ENCODE measurements around the gene PSME2. TPM values are rescaled to one million over a fixed set of nuclear protein-coding genes. Genes with fewer than 3 reads are reported as not detected.

Gene PSME2
- total RNA-seq, 1 experiment from 2014 or later, result 126 TPM

GRCh38 chr14:24143511-24143910 lies 2.9 kb downstream of the PSME2 start:
- H2BK5ac ChIP-seq (ENCODE audit: insufficient read length, low read length), result no peak overlapping the region
- peaks cover 7% of the 10 kb centered on the region for H3K79me1 ChIP-seq (ENCODE audit: insufficient read depth, low read depth, low read length, poor library complexity, severe bottlenecking)
- no peak overlapping the region for H3K27ac ChIP-seq (ENCODE audit: insufficient read length, low read depth, low read length)
- peaks cover 17 to 44% (median 43%) of the 10 kb centered on the region in 3 experiments for H3K36me3 Mint-ChIP-seq (ENCODE audit: insufficient read depth in 1 of 3, low read depth in 3 of 3)
- H4K5ac ChIP-seq (ENCODE audit: insufficient read length, low read depth, low read length), result no peak overlapping the region
- no peaks in the 10 kb centered on the region for H3K27me3 Mint-ChIP-seq (ENCODE audit: low read depth)
- no peak overlapping the region for H4K8ac ChIP-seq (replicated peaks; ENCODE audit: insufficient read length, low read depth, low read length)
- H3K23me2 ChIP-seq (ENCODE audit: insufficient read length, low read depth, low read length, poor library complexity, severe bottlenecking), result peaks cover 19% of the 10 kb centered on the region
- H3K9me3 ChIP-seq (ENCODE audit: control insufficient read depth, low read depth, low read length), result no peaks in the 10 kb centered on the region
- H3K4ac ChIP-seq (ENCODE audit: low read depth, low read length), result no peak overlapping the region
- H3K4me3 Mint-ChIP-seq, result no peak overlapping the region
- H3K18ac ChIP-seq (ENCODE audit: insufficient read length, low read depth, low read length), result no peak overlapping the region
- no peak for DNase-seq
- H3K9me3 Mint-ChIP-seq, result no peaks in the 10 kb centered on the region
- no peak for TF ChIP-seq CTCF (conservative IDR thresholded peaks at IDR 0.05)
- no peaks in the 10 kb centered on the region for H3K27me3 ChIP-seq (ENCODE audit: insufficient read depth, low read length)
- no peak overlapping the region for H3K23ac ChIP-seq (ENCODE audit: insufficient read length, low read depth, low read length)
- no peak overlapping the region for H2BK20ac ChIP-seq (ENCODE audit: low read depth, low read length, poor library complexity, severe bottlenecking)
- H2BK12ac ChIP-seq (ENCODE audit: insufficient read length, low read depth, low read length), result no peak overlapping the region
- peaks cover 30 to 33% of the 10 kb centered on the region in 2 experiments for H3K4me1 Mint-ChIP-seq
- no peak overlapping the region for H3K27ac Mint-ChIP-seq
- H2AFZ ChIP-seq (ENCODE audit: low read length), result no peak overlapping the region
- H2AK5ac ChIP-seq (ENCODE audit: insufficient read length, low read length), result no peak overlapping the region
- H3K14ac ChIP-seq (ENCODE audit: insufficient read depth, low read length), result no peak overlapping the region
- no peak overlapping the region for H3K4me2 ChIP-seq (ENCODE audit: insufficient read depth, insufficient read length, low read length)
- no peak overlapping the region for H2BK15ac ChIP-seq (ENCODE audit: low read depth, low read length)
- no peak overlapping the region for H3K56ac ChIP-seq (ENCODE audit: insufficient read length, low read depth, low read length)
- no peaks in the 10 kb centered on the region for H3K4me1 ChIP-seq (ENCODE audit: insufficient read depth, low read length)
- H3K79me2 ChIP-seq (ENCODE audit: insufficient read depth, low read length), result peaks cover 10% of the 10 kb centered on the region; the same call in 1 of the 2 replicates
- H3K9ac ChIP-seq (ENCODE audit: extremely low read depth, insufficient read length, low read length), result no peak overlapping the region
- H2BK120ac ChIP-seq (ENCODE audit: low read depth, low read length, poor library complexity, severe bottlenecking), result no peak overlapping the region
- no peaks in the 10 kb centered on the region for H4K20me1 ChIP-seq (ENCODE audit: control insufficient read depth, insufficient read depth, insufficient read length)
- H4K91ac ChIP-seq (ENCODE audit: insufficient read length, low read depth, low read length), result no peak overlapping the region
- no CpG with 5 or more reads among the region's 2 CpGs for WGBS (ENCODE audit: extremely low coverage, insufficient read length, low lambda C conversion rate)
- H3T11ph ChIP-seq (ENCODE audit: low read length), result no peak overlapping the region
